ENCODE results near the gene CNOT1.

- TF ChIP-seq, protein P1, sequence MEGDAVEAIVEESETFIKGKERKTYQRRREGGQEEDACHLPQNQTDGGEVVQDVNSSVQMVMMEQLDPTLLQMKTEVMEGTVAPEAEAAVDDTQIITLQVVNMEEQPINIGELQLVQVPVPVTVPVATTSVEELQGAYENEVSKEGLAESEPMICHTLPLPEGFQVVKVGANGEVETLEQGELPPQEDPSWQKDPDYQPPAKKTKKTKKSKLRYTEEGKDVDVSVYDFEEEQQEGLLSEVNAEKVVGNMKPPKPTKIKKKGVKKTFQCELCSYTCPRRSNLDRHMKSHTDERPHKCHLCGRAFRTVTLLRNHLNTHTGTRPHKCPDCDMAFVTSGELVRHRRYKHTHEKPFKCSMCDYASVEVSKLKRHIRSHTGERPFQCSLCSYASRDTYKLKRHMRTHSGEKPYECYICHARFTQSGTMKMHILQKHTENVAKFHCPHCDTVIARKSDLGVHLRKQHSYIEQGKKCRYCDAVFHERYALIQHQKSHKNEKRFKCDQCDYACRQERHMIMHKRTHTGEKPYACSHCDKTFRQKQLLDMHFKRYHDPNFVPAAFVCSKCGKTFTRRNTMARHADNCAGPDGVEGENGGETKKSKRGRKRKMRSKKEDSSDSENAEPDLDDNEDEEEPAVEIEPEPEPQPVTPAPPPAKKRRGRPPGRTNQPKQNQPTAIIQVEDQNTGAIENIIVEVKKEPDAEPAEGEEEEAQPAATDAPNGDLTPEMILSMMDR (conservative IDR thresholded peaks at IDR 0.05; ENCODE audit: low read length) = no peak
- TF ChIP-seq EZH2phosphoT487 (IDR thresholded peaks at IDR 0.05; ENCODE audit: borderline replicate concordance) = no peak
These were observed 81.2 kb downstream of the CNOT1 start for GRCh38 chr16:58548378-58548777.

All from Loucy (cell line).